ENCODE measurements around the gene GRM1. TPM values are rescaled to one million over a fixed set of nuclear protein-coding genes. Genes with fewer than 3 reads are reported as not detected.

Gene GRM1
- polyA plus RNA-seq, 3 donors = not detected

DNA sequence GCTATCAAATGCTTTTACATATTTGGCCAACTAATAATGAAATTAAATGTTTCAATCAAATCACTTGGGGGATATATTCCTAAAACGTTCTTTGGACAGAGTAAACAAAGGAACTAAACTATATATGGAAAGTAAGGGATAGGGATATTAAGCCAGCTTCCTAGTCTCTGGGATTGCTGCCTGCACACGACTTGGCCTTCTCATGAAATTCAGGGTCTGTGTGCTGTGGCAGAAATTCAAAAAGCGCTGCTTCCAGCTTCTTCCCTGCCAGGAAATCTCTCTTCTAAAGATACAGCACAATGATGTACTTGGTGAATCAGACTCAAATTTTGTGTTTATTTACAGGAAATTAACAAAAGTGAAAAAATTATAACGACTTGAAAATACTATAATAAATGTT is 308.5 kb downstream of the GRM1 start:
- Histone ChIP-seq H3K27me3 (ENCODE audit: control insufficient read depth in 2 of 2, insufficient read depth in 2 of 2, low read length in 2 of 2) (no peaks in the 10 kb centered on the region), H3K36me3 (replicated peaks in 1 of 2; ENCODE audit: control insufficient read depth in 1 of 2, insufficient read depth in 2 of 2, low read length in 2 of 2) (no peaks in the 10 kb centered on the region), H3K27ac (ENCODE audit: low read depth in 1 of 2, low read length in 2 of 2) (no peak overlapping the region), H2AFZ (ENCODE audit: insufficient read depth, low read depth, low read length, poor library complexity, severe bottlenecking) (no peak overlapping the region), H3K4me3 (replicated peaks in 1 of 3; ENCODE audit: low read depth in 2 of 3, low read length in 3 of 3) (no peak overlapping the region), H3K4me1 (ENCODE audit: control insufficient read depth in 1 of 2, insufficient read depth in 2 of 2, low read length in 2 of 2) (no peaks in the 10 kb centered on the region), H4K20me1 (ENCODE audit: insufficient read depth, low read length) (no peaks in the 10 kb centered on the region), H3K4me2 (replicated peaks; ENCODE audit: extremely low read depth, low read length, poor library complexity, severe bottlenecking) (no peak overlapping the region), H3K9ac (ENCODE audit: insufficient read depth, low read length, poor library complexity, severe bottlenecking) (no peak overlapping the region), H3K79me2 (ENCODE audit: insufficient read depth, low read length) (no peaks in the 10 kb centered on the region), H3K9me3 (replicated peaks in 1 of 2; ENCODE audit: control insufficient read depth in 1 of 2, insufficient read depth in 1 of 2, low read length in 2 of 2) (no peaks in the 10 kb centered on the region)
- intact Hi-C loops (cut with micrococcal nuclease) = no loop called here
- no peak overlapping the region for H3K27ac Mint-ChIP-seq
- H3K4me1 Mint-ChIP-seq = peaks cover 17% of the 10 kb centered on the region
- peaks cover 0 to 4% (median 0%) of the 10 kb centered on the region in 3 donors for H3K27me3 Mint-ChIP-seq (ENCODE audit: low read depth in 3 of 3)
- no CpG with 5 or more reads among the region's 4 CpGs for WGBS (ENCODE audit: insufficient coverage)
- no peak for DNase-seq
- no peaks in the 10 kb centered on the region for H3K36me3 Mint-ChIP-seq
- TF ChIP-seq CTCF (IDR thresholded peaks at IDR 0.05) = no peak
- no peaks in the 10 kb centered on the region for H3K9me3 Mint-ChIP-seq
- no peak overlapping the region for H3K4me3 Mint-ChIP-seq

DNA sequence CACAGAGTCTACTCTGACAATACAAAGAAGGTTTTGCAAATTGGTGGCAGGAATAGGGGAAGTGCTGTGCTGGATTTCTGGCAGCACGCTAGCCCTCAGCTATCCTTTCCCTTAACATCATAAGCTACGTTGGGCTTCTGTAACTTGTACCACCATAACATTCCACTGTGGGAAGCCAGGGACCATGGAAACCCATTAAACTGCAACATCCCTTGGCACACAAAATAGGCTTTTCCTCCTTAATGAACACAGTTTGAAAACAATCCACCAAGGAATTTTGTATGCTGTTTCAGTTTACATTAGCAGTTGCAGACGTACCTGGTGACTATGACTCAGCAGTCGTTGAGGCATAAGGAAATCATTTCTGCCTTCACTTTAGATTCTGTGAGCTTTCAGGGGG is 310.9 kb downstream of the GRM1 start:
- H3K27ac ChIP-seq (ENCODE audit: low read depth in 1 of 2, low read length in 2 of 2) = no peak overlapping the region
- no peaks in the 10 kb centered on the region for H3K9me3 Mint-ChIP-seq

More for the DNA sequence above, 310.9 kb downstream of the GRM1 start:
- Histone ChIP-seq H3K4me3 (replicated peaks in 1 of 3; ENCODE audit: low read depth in 2 of 3, low read length in 3 of 3) (peak overlapping the region in 1 of 3 experiments; percentile 23), H3K9me3 (replicated peaks in 1 of 2; ENCODE audit: control insufficient read depth in 1 of 2, insufficient read depth in 1 of 2, low read length in 2 of 2) (no peaks in the 10 kb centered on the region), H3K9ac (ENCODE audit: insufficient read depth, low read length, poor library complexity, severe bottlenecking) (no peak overlapping the region), H3K27me3 (ENCODE audit: control insufficient read depth in 2 of 2, insufficient read depth in 2 of 2, low read length in 2 of 2) (no peaks in the 10 kb centered on the region), H3K36me3 (replicated peaks in 1 of 2; ENCODE audit: control insufficient read depth in 1 of 2, insufficient read depth in 2 of 2, low read length in 2 of 2) (no peaks in the 10 kb centered on the region), H2AFZ (ENCODE audit: insufficient read depth, low read depth, low read length, poor library complexity, severe bottlenecking) (peak overlapping the region; percentile 42), H3K4me1 (ENCODE audit: control insufficient read depth in 1 of 2, insufficient read depth in 2 of 2, low read length in 2 of 2) (no peaks in the 10 kb centered on the region), H4K20me1 (ENCODE audit: insufficient read depth, low read length) (no peaks in the 10 kb centered on the region), H3K79me2 (ENCODE audit: insufficient read depth, low read length) (no peaks in the 10 kb centered on the region), H3K4me2 (replicated peaks; ENCODE audit: extremely low read depth, low read length, poor library complexity, severe bottlenecking) (peak overlapping the region; percentile 45)
- 22% methylated on average over 4 of the region's 4 CpGs for WGBS (ENCODE audit: insufficient coverage)
- no peaks in the 10 kb centered on the region for H3K36me3 Mint-ChIP-seq
- peaks cover 0 to 2% (median 1%) of the 10 kb centered on the region in 3 donors for H3K27me3 Mint-ChIP-seq (ENCODE audit: low read depth in 3 of 3)
- intact Hi-C loops (cut with micrococcal nuclease) = no loop called here
- DNase-seq = peak in 1 of 3 donors; percentile 38
- TF ChIP-seq CTCF (IDR thresholded peaks at IDR 0.05) = no peak
- peaks cover 17% of the 10 kb centered on the region for H3K4me1 Mint-ChIP-seq
- H3K4me3 Mint-ChIP-seq = no peak overlapping the region
- H3K27ac Mint-ChIP-seq = no peak overlapping the region

Data from CD14-positive monocyte (primary cell).